ENCODE results near the gene COL13A1.

The COL13A1 gene

DNA sequence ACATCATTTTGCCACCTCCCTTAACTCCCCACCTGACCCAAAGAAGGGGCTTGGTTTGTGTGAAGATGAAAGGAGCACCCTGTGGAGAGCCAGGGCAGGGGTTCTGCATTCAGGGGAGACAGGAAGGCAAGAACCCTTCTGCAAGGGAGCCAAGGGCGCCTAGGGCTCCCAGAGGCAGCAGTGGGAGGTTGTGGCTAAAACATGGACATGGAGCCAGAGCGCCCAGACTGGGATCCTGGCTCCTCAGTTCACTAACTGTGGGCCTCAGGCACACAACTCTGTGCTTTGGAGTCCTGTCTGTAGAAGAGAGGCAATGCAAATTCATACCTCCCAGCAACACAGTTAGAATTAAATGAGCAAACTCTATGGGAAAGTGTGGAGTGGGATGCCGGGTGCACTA is 127.9 kb downstream of the COL13A1 start:
- Histone ChIP-seq H3K4me3 (replicated peaks; ENCODE audit: low read depth, low read length) (no peak overlapping the region), H3K27me3 (replicated peaks; ENCODE audit: control insufficient read depth, insufficient read depth, low read length) (peaks cover 3% of the 10 kb centered on the region), H3K36me3 (ENCODE audit: control insufficient read depth, insufficient read depth, low read length) (no peaks in the 10 kb centered on the region)
- TF ChIP-seq, protein P1, sequence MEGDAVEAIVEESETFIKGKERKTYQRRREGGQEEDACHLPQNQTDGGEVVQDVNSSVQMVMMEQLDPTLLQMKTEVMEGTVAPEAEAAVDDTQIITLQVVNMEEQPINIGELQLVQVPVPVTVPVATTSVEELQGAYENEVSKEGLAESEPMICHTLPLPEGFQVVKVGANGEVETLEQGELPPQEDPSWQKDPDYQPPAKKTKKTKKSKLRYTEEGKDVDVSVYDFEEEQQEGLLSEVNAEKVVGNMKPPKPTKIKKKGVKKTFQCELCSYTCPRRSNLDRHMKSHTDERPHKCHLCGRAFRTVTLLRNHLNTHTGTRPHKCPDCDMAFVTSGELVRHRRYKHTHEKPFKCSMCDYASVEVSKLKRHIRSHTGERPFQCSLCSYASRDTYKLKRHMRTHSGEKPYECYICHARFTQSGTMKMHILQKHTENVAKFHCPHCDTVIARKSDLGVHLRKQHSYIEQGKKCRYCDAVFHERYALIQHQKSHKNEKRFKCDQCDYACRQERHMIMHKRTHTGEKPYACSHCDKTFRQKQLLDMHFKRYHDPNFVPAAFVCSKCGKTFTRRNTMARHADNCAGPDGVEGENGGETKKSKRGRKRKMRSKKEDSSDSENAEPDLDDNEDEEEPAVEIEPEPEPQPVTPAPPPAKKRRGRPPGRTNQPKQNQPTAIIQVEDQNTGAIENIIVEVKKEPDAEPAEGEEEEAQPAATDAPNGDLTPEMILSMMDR (IDR thresholded peaks at IDR 0.05; ENCODE audit: insufficient read depth, low read length, poor library complexity, severe bottlenecking) = no peak
- DNase-seq (ENCODE audit: extremely low read depth, insufficient read length) = no peak

DNA sequence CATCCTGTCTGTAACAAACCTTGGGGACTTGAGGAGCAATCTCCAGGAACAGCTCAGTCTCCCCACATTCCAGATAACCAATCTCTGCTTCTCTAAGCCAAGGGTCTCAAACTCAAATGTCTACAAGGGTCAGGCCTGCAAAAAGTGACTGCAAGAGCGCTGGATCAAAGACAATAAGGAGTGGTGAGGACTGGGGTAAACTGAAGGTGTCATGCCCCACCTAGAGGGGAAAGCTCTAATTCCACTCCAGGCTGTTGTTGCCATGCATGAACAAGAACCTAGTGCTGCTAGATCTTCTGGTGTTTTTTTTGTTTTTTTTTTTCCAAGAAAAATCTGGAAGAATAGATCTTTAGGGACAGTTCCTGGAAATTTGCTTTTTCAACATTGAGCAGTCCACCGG is 133.1 kb downstream of the COL13A1 start:
- DNase-seq (ENCODE audit: extremely low read depth, insufficient read length) = no peak
- Histone ChIP-seq H3K4me3 (replicated peaks; ENCODE audit: low read depth, low read length) (no peak overlapping the region), H3K36me3 (ENCODE audit: control insufficient read depth, insufficient read depth, low read length) (no peaks in the 10 kb centered on the region), H3K27me3 (replicated peaks; ENCODE audit: control insufficient read depth, insufficient read depth, low read length) (no peaks in the 10 kb centered on the region; the same call in none of the 2 replicates)
- TF ChIP-seq, protein P1 (IDR thresholded peaks at IDR 0.05; ENCODE audit: insufficient read depth, low read length, poor library complexity, severe bottlenecking) = peak; percentile 10

DNA sequence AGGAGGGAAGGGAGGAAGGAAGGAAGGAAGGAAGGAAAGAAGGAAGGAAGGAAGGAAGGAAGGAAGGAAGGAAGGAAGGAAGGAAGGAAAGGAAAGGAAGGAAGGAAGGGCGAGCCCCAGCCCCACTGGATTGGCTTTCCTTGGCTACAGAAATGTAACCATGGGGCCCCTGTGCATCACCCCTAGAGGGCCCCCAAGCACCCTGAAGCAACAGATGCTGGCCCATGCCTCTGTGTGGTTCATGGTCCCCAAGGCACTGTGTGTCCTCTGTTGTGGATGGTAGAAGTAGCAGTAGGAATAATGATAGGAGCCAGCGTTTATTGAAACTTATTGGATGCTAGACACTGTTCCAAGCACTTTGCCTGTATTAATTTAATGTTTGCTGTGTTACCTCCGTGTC is 134.4 kb downstream of the COL13A1 start:
- TF ChIP-seq, protein P1 (IDR thresholded peaks at IDR 0.05; ENCODE audit: insufficient read depth, low read length, poor library complexity, severe bottlenecking) = peak; percentile 71
- no peaks in the 10 kb centered on the region; the same call in none of the 2 replicates for H3K27me3 ChIP-seq (replicated peaks; ENCODE audit: control insufficient read depth, insufficient read depth, low read length)
- H3K4me3 ChIP-seq (replicated peaks; ENCODE audit: low read depth, low read length) = no peak overlapping the region
- no peak for DNase-seq (ENCODE audit: extremely low read depth, insufficient read length)
- H3K36me3 ChIP-seq (ENCODE audit: control insufficient read depth, insufficient read depth, low read length) = no peaks in the 10 kb centered on the region

DNA sequence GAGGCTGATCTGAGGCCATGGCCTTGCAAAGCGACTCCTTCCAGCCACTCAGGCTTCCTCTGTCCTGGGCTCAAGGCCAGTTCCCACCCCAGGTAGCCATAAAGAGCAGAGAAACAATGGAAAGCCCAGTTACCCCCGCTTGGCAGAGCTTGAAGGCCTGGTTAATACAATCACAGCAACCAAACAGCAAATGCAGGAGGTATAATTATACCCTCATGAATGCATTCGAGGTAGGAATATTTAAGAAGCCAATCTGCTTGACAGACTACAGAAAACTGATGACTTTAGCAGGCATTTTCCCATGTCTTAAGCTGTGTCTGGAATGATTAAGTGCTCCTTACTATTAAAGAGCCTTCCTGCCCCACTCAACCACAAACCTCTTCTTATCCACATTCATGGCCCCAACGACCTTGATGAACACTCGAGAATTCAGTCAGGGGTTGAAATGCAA is 136.9 kb downstream of the COL13A1 start:
- no peak overlapping the region for H3K4me3 ChIP-seq (replicated peaks; ENCODE audit: low read depth, low read length)

DNA sequence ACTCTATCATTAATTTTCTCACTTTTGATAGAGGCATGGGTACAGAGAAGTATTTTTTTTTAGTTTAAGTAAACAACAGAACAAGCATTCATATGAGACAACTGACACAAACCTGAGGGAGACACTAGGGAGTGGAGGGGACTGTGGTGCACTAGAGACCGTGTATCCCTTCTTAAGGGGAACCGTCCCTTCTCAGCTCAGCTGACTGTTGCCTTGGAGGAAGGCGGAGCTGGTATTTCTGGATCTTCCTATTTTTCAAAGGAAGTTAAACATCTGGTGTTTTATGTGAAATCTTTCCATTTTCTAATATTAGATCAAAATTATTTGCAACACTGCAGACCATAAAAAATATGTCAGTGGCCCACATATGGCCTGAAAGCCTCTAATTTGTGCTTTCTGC is 137.4 kb downstream of the COL13A1 start:
- no peak for DNase-seq (ENCODE audit: extremely low read depth, insufficient read length)
- Histone ChIP-seq H3K4me3 (replicated peaks; ENCODE audit: low read depth, low read length) (no peak overlapping the region), H3K36me3 (ENCODE audit: control insufficient read depth, insufficient read depth, low read length) (no peaks in the 10 kb centered on the region), H3K27me3 (replicated peaks; ENCODE audit: control insufficient read depth, insufficient read depth, low read length) (no peaks in the 10 kb centered on the region; the same call in none of the 2 replicates)
- TF ChIP-seq, protein P1 (IDR thresholded peaks at IDR 0.05; ENCODE audit: insufficient read depth, low read length, poor library complexity, severe bottlenecking) = no peak

More for the DNA sequence above, 136.9 kb downstream of the COL13A1 start:
- H3K36me3 ChIP-seq (ENCODE audit: control insufficient read depth, insufficient read depth, low read length) = no peaks in the 10 kb centered on the region
- TF ChIP-seq, protein P1 (IDR thresholded peaks at IDR 0.05; ENCODE audit: insufficient read depth, low read length, poor library complexity, severe bottlenecking) = no peak
- no peak for DNase-seq (ENCODE audit: extremely low read depth, insufficient read length)
- no peaks in the 10 kb centered on the region; the same call in none of the 2 replicates for H3K27me3 ChIP-seq (replicated peaks; ENCODE audit: control insufficient read depth, insufficient read depth, low read length)

DNA sequence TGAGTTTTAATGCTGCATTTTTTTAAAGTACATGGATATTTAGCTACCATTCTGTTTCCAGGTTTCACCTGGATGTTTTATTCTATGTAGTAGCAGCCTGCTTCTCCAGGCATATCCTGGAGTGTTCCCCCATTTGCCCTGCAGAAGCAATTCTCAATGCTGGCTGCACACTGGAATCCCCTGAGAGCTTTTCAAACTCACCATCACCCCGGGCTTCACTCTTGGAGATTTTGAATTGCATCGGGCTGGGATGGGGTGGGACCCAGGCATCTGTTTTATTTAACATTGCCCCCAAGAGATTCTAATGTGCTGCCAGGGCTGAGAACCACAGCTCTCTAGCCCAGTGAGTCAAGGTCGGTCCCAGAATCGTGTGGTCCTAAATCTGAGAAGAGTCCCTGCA is 137.8 kb downstream of the COL13A1 start:
- Histone ChIP-seq H3K27me3 (replicated peaks; ENCODE audit: control insufficient read depth, insufficient read depth, low read length) (no peaks in the 10 kb centered on the region; the same call in none of the 2 replicates), H3K4me3 (replicated peaks; ENCODE audit: low read depth, low read length) (no peak overlapping the region), H3K36me3 (ENCODE audit: control insufficient read depth, insufficient read depth, low read length) (no peaks in the 10 kb centered on the region)
- TF ChIP-seq, protein P1 (IDR thresholded peaks at IDR 0.05; ENCODE audit: insufficient read depth, low read length, poor library complexity, severe bottlenecking) = no peak
- DNase-seq (ENCODE audit: extremely low read depth, insufficient read length) = no peak
